HUES6 (cell line): ENCODE data around the gene NOTO.

Source experiments
- H3K27ac ChIP-seq: 2 replicates; pipeline ENCODE4 v1.7.0; 2013; ENCODE audit warnings: low read depth, mild to moderate bottlenecking, low read length, inconsistent platforms
- H3K27me3 ChIP-seq: 2 replicates; pipeline ENCODE4 v1.6.1; 2013; ENCODE audit warnings: low read length; ENCODE audit not compliant: control insufficient read depth, insufficient read depth
- H3K36me3 ChIP-seq: 2 replicates; pipeline ENCODE4 v1.6.1; 2013; ENCODE audit warnings: low read length; ENCODE audit not compliant: control insufficient read depth, insufficient read depth
- H3K4me1 ChIP-seq: 2 replicates; pipeline ENCODE4 v1.6.1; 2013; ENCODE audit warnings: low read length; ENCODE audit not compliant: control insufficient read depth, insufficient read depth
- H3K4me3 ChIP-seq: 2 replicates; pipeline ENCODE4 v1.5.1; 2013; ENCODE audit warnings: low read depth, low read length
- H3K9ac ChIP-seq: one replicate; pipeline ENCODE4 v1.6.1; 2013; ENCODE audit warnings: mild to moderate bottlenecking, low read length
- H3K9me3 ChIP-seq: 2 replicates; pipeline ENCODE4 v1.6.1; 2013; ENCODE audit warnings: low read depth, low read length; ENCODE audit not compliant: control insufficient read depth, insufficient read depth

Gene NOTO

GRCh38 chr2:73252238-73253027 lies 50.1 kb downstream of the NOTO start:
- H3K4me1 ChIP-seq, result no peaks in the 10 kb centered on the region
- peaks cover 72% of the 10 kb centered on the region for H3K36me3 ChIP-seq
- H3K27ac ChIP-seq, result no peak overlapping the region
- H3K27me3 ChIP-seq, result no peaks in the 10 kb centered on the region
- no peak overlapping the region for H3K4me3 ChIP-seq
- no peaks in the 10 kb centered on the region for H3K9me3 ChIP-seq
- H3K9ac ChIP-seq, result no peak overlapping the region

DNA sequence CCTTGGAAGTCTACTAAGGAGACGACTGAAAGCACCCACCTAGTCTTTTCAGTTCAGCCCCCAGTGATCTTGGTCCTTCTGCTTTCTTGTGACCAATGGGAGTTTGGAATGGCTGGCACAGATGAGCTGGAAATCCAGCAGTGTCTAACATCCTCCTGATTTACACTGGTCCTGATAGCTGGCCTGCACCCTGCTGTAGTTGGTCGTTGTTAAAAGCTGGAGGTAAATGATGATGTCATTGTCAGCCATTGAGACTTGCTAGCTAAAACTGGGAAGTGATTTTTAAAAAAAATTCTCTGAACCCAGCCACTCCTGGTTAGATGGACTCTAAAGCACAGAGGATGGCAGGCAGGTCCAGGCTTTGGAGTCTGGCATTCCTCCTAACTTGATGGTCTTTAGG lies 51.0 kb downstream of the NOTO start:
- Histone ChIP-seq H3K4me3 (no peak overlapping the region), H3K9ac (no peak overlapping the region), H3K9me3 (no peaks in the 10 kb centered on the region), H3K27me3 (no peaks in the 10 kb centered on the region), H3K4me1 (no peaks in the 10 kb centered on the region), H3K36me3 (peaks cover 62% of the 10 kb centered on the region), H3K27ac (no peak overlapping the region)

- Histone ChIP-seq H3K9ac (no peak overlapping the region), H3K36me3 (peaks cover 57% of the 10 kb centered on the region), H3K9me3 (no peaks in the 10 kb centered on the region), H3K4me3 (no peak overlapping the region), H3K27me3 (no peaks in the 10 kb centered on the region), H3K4me1 (no peaks in the 10 kb centered on the region), H3K27ac (no peak overlapping the region)
Observed at GRCh38 chr2:73253901-73254300, 51.5 kb downstream of the NOTO start.

DNA sequence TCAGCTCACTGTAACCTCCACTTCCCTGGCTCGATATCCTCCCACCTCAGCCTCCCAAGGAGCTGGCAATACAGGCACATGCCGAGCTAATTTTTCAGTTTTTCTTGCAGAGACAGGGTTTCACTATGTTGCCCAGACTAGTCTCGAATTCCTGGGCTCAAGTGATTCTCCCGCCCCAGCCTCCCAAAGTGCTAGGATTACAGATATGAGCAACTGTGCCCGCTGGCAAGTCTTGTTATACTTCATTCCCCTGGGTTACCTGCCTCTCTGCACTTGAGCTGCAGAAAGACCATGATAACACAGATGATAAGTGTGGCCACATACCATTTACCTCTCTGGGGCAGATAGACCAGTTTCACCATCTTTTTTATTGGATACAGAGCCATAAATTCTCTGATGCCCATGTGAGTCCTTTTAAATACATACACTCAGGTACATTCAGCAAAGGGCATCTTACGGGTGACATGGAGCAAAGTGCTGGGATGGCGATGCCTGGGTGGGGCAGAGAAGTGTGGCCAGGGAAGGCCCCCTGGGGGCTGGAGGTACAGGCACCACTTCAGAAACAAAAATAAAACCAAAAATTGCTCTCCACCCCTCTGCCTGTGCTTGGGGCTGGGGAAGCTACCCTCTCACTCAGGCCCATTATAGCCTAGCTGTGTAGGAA lies 52.1 kb downstream of the NOTO start:
- Histone ChIP-seq H3K36me3 (peaks cover 51% of the 10 kb centered on the region), H3K4me1 (no peaks in the 10 kb centered on the region), H3K27me3 (no peaks in the 10 kb centered on the region), H3K27ac (no peak overlapping the region), H3K4me3 (no peak overlapping the region), H3K9me3 (no peaks in the 10 kb centered on the region), H3K9ac (no peak overlapping the region)

- H3K9ac ChIP-seq, result no peak overlapping the region
- H3K36me3 ChIP-seq, result peaks cover 45% of the 10 kb centered on the region
- no peak overlapping the region for H3K27ac ChIP-seq
Observed at GRCh38 chr2:73255007-73255644, 52.8 kb downstream of the NOTO start.

GRCh38 chr2:73255907-73256617 lies 53.7 kb downstream of the NOTO start:
- Histone ChIP-seq H3K27ac (no peak overlapping the region), H3K27me3 (no peaks in the 10 kb centered on the region), H3K9ac (no peak overlapping the region), H3K4me3 (no peak overlapping the region), H3K9me3 (no peaks in the 10 kb centered on the region), H3K36me3 (peaks cover 35% of the 10 kb centered on the region), H3K4me1 (no peaks in the 10 kb centered on the region)

More at GRCh38 chr2:73255007-73255644, 52.8 kb downstream of the NOTO start:
- no peak overlapping the region for H3K4me3 ChIP-seq
- H3K4me1 ChIP-seq, result no peaks in the 10 kb centered on the region
- no peaks in the 10 kb centered on the region for H3K27me3 ChIP-seq
- H3K9me3 ChIP-seq, result no peaks in the 10 kb centered on the region

DNA sequence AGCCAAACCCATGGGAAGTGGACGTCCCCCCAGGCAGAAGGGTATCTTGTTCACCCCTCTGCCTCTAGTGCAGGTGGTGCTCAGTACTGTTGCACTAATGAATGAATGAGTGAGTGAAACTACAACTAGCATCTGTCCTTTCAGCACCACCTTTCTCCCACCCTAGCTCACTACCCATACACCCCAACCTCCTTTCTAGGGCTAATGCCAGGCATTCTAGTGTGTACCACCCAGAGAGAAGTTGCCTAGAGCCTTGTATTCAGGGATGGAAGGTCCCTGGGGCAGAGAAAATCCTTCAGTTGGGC lies 54.2 kb downstream of the NOTO start:
- Histone ChIP-seq H3K27me3 (no peaks in the 10 kb centered on the region), H3K27ac (no peak overlapping the region), H3K9ac (no peak overlapping the region), H3K9me3 (no peaks in the 10 kb centered on the region), H3K4me3 (no peak overlapping the region), H3K4me1 (no peaks in the 10 kb centered on the region), H3K36me3 (peaks cover 30% of the 10 kb centered on the region)

DNA sequence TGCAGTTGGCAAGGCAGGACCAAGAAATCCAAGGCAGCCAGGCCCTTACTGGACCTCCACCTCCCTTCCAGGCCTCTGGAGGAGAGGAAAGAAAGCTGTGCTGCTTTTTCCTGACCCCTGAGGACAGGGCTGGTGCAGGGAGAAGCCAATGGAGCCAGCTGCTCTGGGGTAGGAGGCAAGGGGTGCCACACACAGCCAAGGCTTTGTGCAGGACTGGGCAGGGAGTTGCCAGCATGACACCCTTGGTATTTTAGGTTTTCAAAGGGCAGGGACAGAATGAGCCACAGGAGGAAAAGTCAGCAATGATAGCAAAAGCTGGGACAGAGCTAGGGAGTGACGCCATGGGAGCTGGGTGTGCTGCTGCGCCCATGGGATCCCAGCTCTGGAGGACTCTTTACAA lies 54.6 kb downstream of the NOTO start:
- Histone ChIP-seq H3K9me3 (no peaks in the 10 kb centered on the region), H3K9ac (no peak overlapping the region), H3K36me3 (peaks cover 26% of the 10 kb centered on the region), H3K27me3 (no peaks in the 10 kb centered on the region), H3K4me1 (no peaks in the 10 kb centered on the region), H3K27ac (no peak overlapping the region), H3K4me3 (no peak overlapping the region)

DNA sequence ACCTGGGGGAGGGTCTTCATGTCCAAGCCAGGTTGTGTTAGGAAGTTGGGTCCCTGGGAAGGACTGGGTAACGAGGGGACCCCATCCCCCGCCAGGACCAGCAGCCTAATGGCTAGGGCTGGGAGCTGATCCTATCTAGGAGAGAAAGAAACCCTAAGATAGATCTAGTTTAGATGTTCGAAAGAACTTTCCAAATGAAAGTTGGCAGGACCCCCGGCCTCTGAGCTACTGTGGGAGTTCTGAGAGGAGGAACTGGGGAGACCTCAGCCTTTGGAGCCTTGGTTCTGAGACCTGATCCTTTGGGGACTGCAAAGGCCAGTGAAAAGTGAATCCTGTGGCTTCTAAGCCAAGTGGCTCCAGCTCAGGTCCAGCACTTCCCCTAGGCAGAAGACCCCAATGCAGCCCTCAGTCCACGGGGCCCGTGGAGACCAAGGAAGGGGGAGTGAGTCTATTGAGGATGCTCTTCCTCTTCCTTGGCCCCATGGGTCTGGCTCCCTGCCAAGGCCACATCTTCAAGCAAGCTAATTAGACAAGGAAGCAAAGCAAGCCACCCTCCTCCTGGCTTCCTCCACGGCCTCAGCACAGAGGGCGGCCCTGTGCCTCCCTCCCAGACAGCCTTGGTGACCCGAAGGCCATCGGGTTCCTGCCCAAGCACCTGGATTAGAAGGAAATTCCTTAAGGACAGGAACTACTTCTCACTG lies 55.2 kb downstream of the NOTO start:
- no peaks in the 10 kb centered on the region for H3K4me1 ChIP-seq
- H3K4me3 ChIP-seq, result no peak overlapping the region
- H3K36me3 ChIP-seq, result peaks cover 22% of the 10 kb centered on the region
- H3K27ac ChIP-seq, result no peak overlapping the region
- no peak overlapping the region for H3K9ac ChIP-seq
- no peaks in the 10 kb centered on the region for H3K9me3 ChIP-seq
- H3K27me3 ChIP-seq, result no peaks in the 10 kb centered on the region

- H3K4me3 ChIP-seq, result no peak overlapping the region
- peaks cover 18% of the 10 kb centered on the region for H3K36me3 ChIP-seq
- H3K9me3 ChIP-seq, result no peaks in the 10 kb centered on the region
- H3K27ac ChIP-seq, result no peak overlapping the region
- no peaks in the 10 kb centered on the region for H3K4me1 ChIP-seq
- H3K9ac ChIP-seq, result no peak overlapping the region
- no peaks in the 10 kb centered on the region for H3K27me3 ChIP-seq
Observed at GRCh38 chr2:73258186-73258912, 56.0 kb downstream of the NOTO start.
